Activated CD8-positive, alpha-beta memory T cell treated with anti-CD3 and anti-CD28 coated beads, Interleukin-2, amount 10 ng/mL, durations not matched to agents 7 days and 5 days (primary cell): ENCODE measurements around the gene BCL2. TPM values are rescaled to one million over a fixed set of nuclear protein-coding genes. Genes with fewer than 3 reads are reported as not detected.
A peak's percentile ranks its signal among the peaks of the same experiment; 100 is the strongest.

Source experiments
- ATAC-seq: fragments of 150-1000 bp; cut with Tn5 transposase; one replicate; pipeline ENCODE4 v1.10.0; 2021; ENCODE audit warnings: moderate library complexity
- CTCF ChIA-PET: fragments of 350-600 bp; sonication (Branson Sonifier 250); formaldehyde crosslinking; loops from one replicate; lab custom pipeline; 2021; ENCODE audit warnings: antibody characterized with exemption; lab: Charles Lee
- DNase-seq: peaks from one replicate; pipeline ENCODE4 v3.0.0-alpha.2; 2020
- H3K27ac Mint-ChIP-seq: one replicate; pipeline ENCODE4 v1.8.0; 2021; ENCODE audit warnings: mild to moderate bottlenecking, mixed read lengths
- H3K27me3 Mint-ChIP-seq: one replicate; pipeline ENCODE4 v1.8.0; 2021; ENCODE audit warnings: mixed read lengths
- H3K36me3 Mint-ChIP-seq: one replicate; pipeline ENCODE4 v1.8.0; 2021; ENCODE audit warnings: mild to moderate bottlenecking, mixed read lengths
- H3K4me1 Mint-ChIP-seq: one replicate; pipeline ENCODE4 v1.8.0; 2021; ENCODE audit warnings: mixed read lengths
- H3K4me3 Mint-ChIP-seq: one replicate; pipeline ENCODE4 v1.8.0; 2021; ENCODE audit warnings: mild to moderate bottlenecking, moderate library complexity, mixed read lengths
- H3K9me3 Mint-ChIP-seq: one replicate; pipeline ENCODE4 v1.8.0; 2022; ENCODE audit warnings: low read depth, mixed read lengths
- total RNA-seq, 2 experiments: library from RNA; stranded (reverse); gene quantifications; one replicate each; pipeline ENCODE4 v1.2.3, GENCODE V29; 2021

Gene BCL2
- total RNA-seq, 2 experiments from 2014 or later, result 118 to 143 TPM

GRCh38 chr18:63126134-63127069 is 193.2 kb downstream of the BCL2 start:
- Mint-ChIP-seq H3K27ac (no peak overlapping the region), H3K36me3 (peaks cover 36% of the 10 kb centered on the region), H3K9me3 (no peaks in the 10 kb centered on the region), H3K4me3 (no peak overlapping the region), H3K4me1 (peaks cover 10% of the 10 kb centered on the region), H3K27me3 (no peaks in the 10 kb centered on the region)
- CTCF ChIA-PET, result no interaction called here
- no peak for DNase-seq
- no peak for ATAC-seq

GRCh38 chr18:63120620-63121019 is 198.9 kb downstream of the BCL2 start:
- H3K27ac Mint-ChIP-seq, result no peak overlapping the region
- no peak for DNase-seq
- no peak for ATAC-seq
- no peaks in the 10 kb centered on the region for H3K9me3 Mint-ChIP-seq
- CTCF ChIA-PET, result interaction anchor here (0.8 to 2.9 kb wide), 7 partner anchors 21 to 220 kb away, joined by 3 to 22 read pairs (median 5); no protein-coding TSS in a partner anchor
- no peaks in the 10 kb centered on the region for H3K4me1 Mint-ChIP-seq
- H3K36me3 Mint-ChIP-seq, result peaks cover 13% of the 10 kb centered on the region
- H3K4me3 Mint-ChIP-seq, result no peak overlapping the region
- peaks cover 34% of the 10 kb centered on the region for H3K27me3 Mint-ChIP-seq

- ATAC-seq (peak; percentile 45), DNase-seq (no peak)
- H3K27ac Mint-ChIP-seq, result no peak overlapping the region
- no peaks in the 10 kb centered on the region for H3K4me1 Mint-ChIP-seq
- CTCF ChIA-PET, result interaction anchor here (0.8 to 2.9 kb wide), 9 partner anchors 20 to 221 kb away, joined by 3 to 22 read pairs (median 4); partner anchors contain the start of gene BCL2
- H3K27me3 Mint-ChIP-seq, result peaks cover 39% of the 10 kb centered on the region
- H3K9me3 Mint-ChIP-seq, result no peaks in the 10 kb centered on the region
- H3K36me3 Mint-ChIP-seq, result peaks cover 9% of the 10 kb centered on the region
- H3K4me3 Mint-ChIP-seq, result no peak overlapping the region
Observed at GRCh38 chr18:63119647-63120046, 199.9 kb downstream of the BCL2 start.

- peaks cover 17% of the 10 kb centered on the region for H3K4me1 Mint-ChIP-seq
- H3K36me3 Mint-ChIP-seq, result peaks cover 13% of the 10 kb centered on the region
- ATAC-seq (no peak), DNase-seq (no peak)
- peaks cover 3% of the 10 kb centered on the region for H3K9me3 Mint-ChIP-seq
- CTCF ChIA-PET, result no interaction called here
- H3K27ac Mint-ChIP-seq, result no peak overlapping the region
- no peak overlapping the region for H3K4me3 Mint-ChIP-seq
- peaks cover 58% of the 10 kb centered on the region for H3K27me3 Mint-ChIP-seq
Observed at GRCh38 chr18:63113899-63114565, 205.5 kb downstream of the BCL2 start.

GRCh38 chr18:63112706-63113105 is 206.9 kb downstream of the BCL2 start:
- H3K27me3 Mint-ChIP-seq, result peaks cover 58% of the 10 kb centered on the region
- no peak for DNase-seq
- H3K4me1 Mint-ChIP-seq, result peaks cover 21% of the 10 kb centered on the region
- CTCF ChIA-PET, result no interaction called here
- no peak overlapping the region for H3K27ac Mint-ChIP-seq
- ATAC-seq, result no peak
- peaks cover 13% of the 10 kb centered on the region for H3K36me3 Mint-ChIP-seq
- H3K4me3 Mint-ChIP-seq, result no peak overlapping the region
- H3K9me3 Mint-ChIP-seq, result peaks cover 3% of the 10 kb centered on the region

GRCh38 chr18:63111671-63112402 is 207.7 kb downstream of the BCL2 start:
- no peak for ATAC-seq
- Mint-ChIP-seq H3K36me3 (peaks cover 13% of the 10 kb centered on the region), H3K27ac (no peak overlapping the region), H3K4me3 (no peak overlapping the region), H3K27me3 (peaks cover 53% of the 10 kb centered on the region), H3K9me3 (peaks cover 3% of the 10 kb centered on the region), H3K4me1 (peaks cover 28% of the 10 kb centered on the region)
- no peak for DNase-seq
- CTCF ChIA-PET, result interaction anchor here (0.7 kb wide), 1 partner anchor 96 kb away, joined by 3 read pairs; no protein-coding TSS in a partner anchor

GRCh38 chr18:63109802-63110201 is 209.8 kb downstream of the BCL2 start:
- peaks cover 36% of the 10 kb centered on the region for H3K4me1 Mint-ChIP-seq
- H3K27ac Mint-ChIP-seq, result no peak overlapping the region
- CTCF ChIA-PET, result no interaction called here
- DNase-seq, result no peak
- H3K4me3 Mint-ChIP-seq, result no peak overlapping the region
- H3K27me3 Mint-ChIP-seq, result peaks cover 51% of the 10 kb centered on the region
- peaks cover 14% of the 10 kb centered on the region for H3K36me3 Mint-ChIP-seq
- ATAC-seq, result no peak
- peaks cover 3% of the 10 kb centered on the region for H3K9me3 Mint-ChIP-seq

GRCh38 chr18:63109022-63109421 is 210.5 kb downstream of the BCL2 start:
- peaks cover 3% of the 10 kb centered on the region for H3K9me3 Mint-ChIP-seq
- no peak overlapping the region for H3K4me3 Mint-ChIP-seq
- H3K4me1 Mint-ChIP-seq, result peaks cover 32% of the 10 kb centered on the region
- peaks cover 16% of the 10 kb centered on the region for H3K36me3 Mint-ChIP-seq
- ATAC-seq (no peak), DNase-seq (no peak)
- no peak overlapping the region for H3K27ac Mint-ChIP-seq
- H3K27me3 Mint-ChIP-seq, result peaks cover 52% of the 10 kb centered on the region
- CTCF ChIA-PET, result no interaction called here

GRCh38 chr18:63107931-63108330 is 211.6 kb downstream of the BCL2 start:
- ATAC-seq, result no peak
- Mint-ChIP-seq H3K27ac (no peak overlapping the region), H3K4me1 (peaks cover 29% of the 10 kb centered on the region), H3K27me3 (peaks cover 50% of the 10 kb centered on the region), H3K9me3 (peaks cover 7% of the 10 kb centered on the region), H3K36me3 (peaks cover 21% of the 10 kb centered on the region), H3K4me3 (no peak overlapping the region)
- no peak for DNase-seq
- CTCF ChIA-PET, result interaction anchor here (1.0 to 1.6 kb wide), 2 partner anchors 24 to 215 kb away, joined by 3 read pairs; no protein-coding TSS in a partner anchor

- no peak for DNase-seq
- peak; percentile 42 for ATAC-seq
- Mint-ChIP-seq H3K4me1 (peaks cover 26% of the 10 kb centered on the region), H3K36me3 (peaks cover 16% of the 10 kb centered on the region), H3K4me3 (peak overlapping the region; percentile 49), H3K9me3 (peaks cover 4% of the 10 kb centered on the region), H3K27me3 (peaks cover 50% of the 10 kb centered on the region), H3K27ac (peak overlapping the region; percentile 4)
- CTCF ChIA-PET, result interaction anchor here (1.0 to 1.6 kb wide), 2 partner anchors 24 to 215 kb away, joined by 3 read pairs; no protein-coding TSS in a partner anchor
Observed at GRCh38 chr18:63107171-63107845, 212.3 kb downstream of the BCL2 start.

- Mint-ChIP-seq H3K27me3 (peaks cover 55% of the 10 kb centered on the region), H3K4me3 (peak overlapping the region; percentile 49), H3K36me3 (peaks cover 13% of the 10 kb centered on the region), H3K9me3 (peaks cover 4% of the 10 kb centered on the region), H3K4me1 (peaks cover 25% of the 10 kb centered on the region), H3K27ac (peak overlapping the region; percentile 38)
- CTCF ChIA-PET, result no interaction called here
- DNase-seq, result no peak
- peak; percentile 54 for ATAC-seq
Observed at GRCh38 chr18:63106727-63107126, 212.8 kb downstream of the BCL2 start.

- ATAC-seq (no peak), DNase-seq (no peak)
- no peak overlapping the region for H3K27ac Mint-ChIP-seq
- peaks cover 25% of the 10 kb centered on the region for H3K4me1 Mint-ChIP-seq
- peaks cover 10% of the 10 kb centered on the region for H3K36me3 Mint-ChIP-seq
- CTCF ChIA-PET, result no interaction called here
- no peak overlapping the region for H3K4me3 Mint-ChIP-seq
- peaks cover 4% of the 10 kb centered on the region for H3K9me3 Mint-ChIP-seq
- H3K27me3 Mint-ChIP-seq, result peaks cover 54% of the 10 kb centered on the region
Observed at GRCh38 chr18:63105636-63106316, 213.8 kb downstream of the BCL2 start.
